ENCODE measurements around the gene ZNF507.

ZNF507 gene

GRCh38 chr19:32342695-32343094 lies 2.7 kb upstream of the ZNF507 start:
- intact Hi-C loops (cut with DNase I; ENCODE audit: low total_unique reads) = loop anchor here (5.0 to 10.0 kb wide), 2 partner anchors 65 to 332 kb away; partner anchors contain the start of genes ANKRD27, DPY19L3 and RGS9BP
- no peaks in the 10 kb centered on the region for H3K36me3 ChIP-seq

GRCh38 chr19:32343550-32344262 lies 1.7 kb upstream of the ZNF507 start:
- no peak overlapping the region for H3K4me3 ChIP-seq
- peaks cover 0 to 32% (median 14%) of the 10 kb centered on the region in 4 donors for H3K4me1 ChIP-seq
- H3K9me3 ChIP-seq = no peaks in the 10 kb centered on the region
- H3K27ac ChIP-seq = no peak overlapping the region
- no peak for DNase-seq
- intact Hi-C loops (cut with DNase I; ENCODE audit: low total_unique reads) = loop anchor here (5.0 to 10.0 kb wide), 2 partner anchors 64 to 331 kb away; partner anchors contain the start of genes ANKRD27, DPY19L3 and RGS9BP
- H3K36me3 ChIP-seq = peaks cover 0 to 2% (median under 1%) of the 10 kb centered on the region in 3 donors
- H3K27me3 ChIP-seq = no peaks in the 10 kb centered on the region
- no peak for TF ChIP-seq CTCF (IDR thresholded peaks at IDR 0.05)

More at GRCh38 chr19:32342695-32343094, 2.7 kb upstream of the ZNF507 start:
- no peak for TF ChIP-seq CTCF (IDR thresholded peaks at IDR 0.05)
- Histone ChIP-seq H3K9me3 (no peaks in the 10 kb centered on the region), H3K27ac (no peak overlapping the region), H3K27me3 (no peaks in the 10 kb centered on the region), H3K4me3 (no peak overlapping the region), H3K4me1 (peaks cover 0 to 24% (median 10%) of the 10 kb centered on the region in 4 donors)
- DNase-seq = no peak

GRCh38 chr19:32346901-32347300 lies 1.5 kb downstream of the ZNF507 start:
- Histone ChIP-seq H3K27ac (peak overlapping the region in 1 of 2 donors; percentile 75), H3K36me3 (peaks cover 0 to 9% (median 8%) of the 10 kb centered on the region in 3 donors), H3K4me3 (peak overlapping the region; percentile 96 to 97), H3K4me1 (peaks cover 0 to 53% (median 29%) of the 10 kb centered on the region in 4 donors), H3K9me3 (no peaks in the 10 kb centered on the region), H3K27me3 (no peaks in the 10 kb centered on the region)
- no peak for TF ChIP-seq CTCF (IDR thresholded peaks at IDR 0.05)
- no peak for DNase-seq
- intact Hi-C loops (cut with DNase I; ENCODE audit: low total_unique reads) = loop anchor here (10.0 kb wide), 1 partner anchor 328 kb away; the partner anchor contains the start of genes ANKRD27 and RGS9BP

- Histone ChIP-seq H3K36me3 (peaks cover 0 to 9% (median 8%) of the 10 kb centered on the region in 3 donors), H3K27me3 (no peaks in the 10 kb centered on the region), H3K9me3 (no peaks in the 10 kb centered on the region), H3K27ac (no peak overlapping the region), H3K4me3 (no peak overlapping the region), H3K4me1 (peaks cover 0 to 60% (median 34%) of the 10 kb centered on the region in 4 donors)
- TF ChIP-seq CTCF (IDR thresholded peaks at IDR 0.05) = no peak
- intact Hi-C loops (cut with DNase I; ENCODE audit: low total_unique reads) = loop anchor here (10.0 kb wide), 1 partner anchor 327 kb away; the partner anchor contains the start of genes ANKRD27 and RGS9BP
- no peak for DNase-seq
Measured at GRCh38 chr19:32347573-32347972, 2.2 kb downstream of the ZNF507 start.

- Histone ChIP-seq H3K4me3 (no peak overlapping the region), H3K36me3 (peaks cover 11 to 23% (median 22%) of the 10 kb centered on the region in 3 donors), H3K27me3 (no peaks in the 10 kb centered on the region), H3K4me1 (peaks cover 0 to 66% (median 36%) of the 10 kb centered on the region in 4 donors), H3K9me3 (no peaks in the 10 kb centered on the region), H3K27ac (peak overlapping the region in 1 of 2 donors; percentile 20)
- intact Hi-C loops (cut with DNase I; ENCODE audit: low total_unique reads) = loop anchor here (10.0 kb wide), 1 partner anchor 326 kb away; the partner anchor contains the start of genes ANKRD27 and RGS9BP
- DNase-seq = no peak
- TF ChIP-seq CTCF (IDR thresholded peaks at IDR 0.05) = no peak
Measured at GRCh38 chr19:32349051-32349450, 3.6 kb downstream of the ZNF507 start.
